ENCODE results near the gene VWF.
"Not testable (repeated sequence)": the region's sequence is repeated elsewhere in the genome, so short reads cannot be mapped to it uniquely, and the experiment has no call there.

VWF gene

GRCh38 chr12:6143303-6143675 lies 18.8 kb upstream of the VWF start:
- DNase-seq (ENCODE audit: low spot score) = no peak
- Histone ChIP-seq H3K4me3 (no peak overlapping the region), H3K27ac (no peak overlapping the region)
- no peak for TF ChIP-seq CTCF (IDR thresholded peaks at IDR 0.05)

- H3K27ac ChIP-seq; DNase-seq (ENCODE audit: low spot score); H3K4me3 ChIP-seq: not testable (repeated sequence)
Measured at GRCh38 chr12:6142368-6143302, 18.2 kb upstream of the VWF start.

GRCh38 chr12:6141731-6142367 lies 17.4 kb upstream of the VWF start:
- not testable (repeated sequence) for DNase-seq (ENCODE audit: low spot score); H3K4me3 ChIP-seq; H3K27ac ChIP-seq

GRCh38 chr12:6140651-6141447 lies 16.4 kb upstream of the VWF start:
- Histone ChIP-seq H3K27ac (peak overlapping the region in 1 of 2 donors; percentile 57), H3K4me3 (no peak overlapping the region)
- DNase-seq (ENCODE audit: low spot score) = no peak
- no peak for TF ChIP-seq CTCF (IDR thresholded peaks at IDR 0.05)

- Histone ChIP-seq H3K27ac (no peak overlapping the region), H3K4me3 (no peak overlapping the region)
- DNase-seq (ENCODE audit: low spot score) = no peak
- no peak for TF ChIP-seq CTCF (IDR thresholded peaks at IDR 0.05)
Measured at GRCh38 chr12:6135071-6135470, 10.6 kb upstream of the VWF start.

GRCh38 chr12:6133642-6134041 lies 9.2 kb upstream of the VWF start:
- no peak for TF ChIP-seq CTCF (IDR thresholded peaks at IDR 0.05)
- Histone ChIP-seq H3K27ac (no peak overlapping the region), H3K4me3 (no peak overlapping the region)
- DNase-seq (ENCODE audit: low spot score) = no peak

GRCh38 chr12:6132496-6132895 lies 8.0 kb upstream of the VWF start:
- Histone ChIP-seq H3K27ac (no peak overlapping the region), H3K4me3 (no peak overlapping the region)
- no peak for TF ChIP-seq CTCF (IDR thresholded peaks at IDR 0.05)
- DNase-seq (ENCODE audit: low spot score) = no peak
